Right lobe of liver (tissue), 6 donors: ENCODE measurements around the gene SELENOI. TPM values are rescaled to one million over a fixed set of nuclear protein-coding genes. Genes with fewer than 3 reads are reported as not detected.
"Not testable (repeated sequence)": the region's sequence is repeated elsewhere in the genome, so short reads cannot be mapped to it uniquely, and the experiment has no call there.

Source experiments
- ATAC-seq, 4 donors: fragments of 200-7000 bp; cut with Tn5 transposase; one replicate each; pipeline ENCODE4 v1.9.1; 2020; ENCODE audit warnings: mild to moderate bottlenecking in 4 of 4, moderate library complexity in 4 of 4
- DNase-seq, 3 donors: peaks; one replicate each; pipeline ENCODE4 v3.0.0-alpha.2; 2020
- H3K27ac ChIP-seq, 3 donors: fragments of 200-600 bp; one replicate each; pipeline ENCODE4 v1.8.0; 2022
- H3K27me3 ChIP-seq, 2 donors: fragments of 200-600 bp; one replicate each; pipeline ENCODE4 v1.8.0; 2022
- H3K36me3 ChIP-seq, 4 donors: fragments of 200-600 bp; sonication (generic) in 1 of 4; one replicate each; pipeline versions ENCODE4 v1.5.1 to v1.8.0; 2017 to 2022; ENCODE audit warnings: control low read depth in 1 of 4
- H3K4me1 ChIP-seq, 4 donors: fragments of 200-600 bp; sonication (generic) in 1 of 4; one replicate each; pipeline versions ENCODE4 v1.5.1 to v1.8.0; 2017 to 2022; ENCODE audit warnings: control low read depth in 1 of 4
- H3K4me3 ChIP-seq, 3 donors: fragments of 200-600 bp; one replicate each; pipeline ENCODE4 v1.8.0; 2022
- H3K9me3 ChIP-seq, 4 donors: fragments of 200-600 bp; sonication (generic) in 1 of 4; one replicate each; pipeline versions ENCODE4 v1.5.1 to v1.8.0; 2017 to 2022; ENCODE audit warnings: control low read depth in 1 of 4
- CTCF ChIP-seq, 4 donors: fragments of 200-600 bp in 3 of 4; fragments of 450-650 bp in 1 of 4; IDR thresholded peaks; one replicate each; pipeline versions ENCODE4 v1.5.1 to v1.8.0; 2016 to 2022; ENCODE audit warnings: antibody characterized with exemption in 4 of 4, mild to moderate bottlenecking in 2 of 4
- POLR2A ChIP-seq: fragments of 450-650 bp; IDR thresholded peaks from one replicate; pipeline ENCODE4 v1.6.1; 2017; ENCODE audit warnings: antibody characterized with exemption, mild to moderate bottlenecking
- WGBS: methylation state at CpG from one replicate; pipeline ENCODE4 v1.1.6; 2018; ENCODE audit warnings: low coverage, low lambda C conversion rate; ENCODE audit not compliant: insufficient coverage; ENCODE audit errors: missing lambda C conversion rate; 5-methylcytosine and 5-hydroxymethylcytosine counted together
- intact Hi-C, 2 donors: fragments of 100-400 bp; cut with DNase I; formaldehyde crosslinking; loops; one replicate each; pipeline versions ENCODE4 v1.11.2 to v1.14.1; 2022
- total RNA-seq, 6 experiments: library from RNA; depleted of rRNA in 2 of 6; stranded (reverse); fragments of >200 nt in 2 of 6; fragmentation: NEBNext Ultra II Directional in 3 of 6; extraction: Animal tissue kit (Norgen Biotek cat#: 25700) in 3 of 6; gene quantifications; one replicate each; pipeline versions ENCODE4 v1.1.0 to v1.2.4, GENCODE V29; 2016 to 2023
- donor health status: DM: no; HTN: yes; CAD: no.
- donor health status: DM: no; HTN: no; CAD: no.
- donor health status: DM: no; HTN: no; CAD: no.
- donor health status: DM: no; HTN: yes; CAD: no.
- donor health status: DM: no; HTN: yes; CAD: no.

The SELENOI gene
- total RNA-seq, 6 experiments from 2014 or later = 24.1 to 39.1 (median 33.7) TPM

- no peak for DNase-seq
- Histone ChIP-seq H3K4me3 (no peak overlapping the region), H3K36me3 (peaks cover 0 to 15% (median 0%) of the 10 kb centered on the region in 4 donors), H3K4me1 (peaks cover 0 to 11% (median 3%) of the 10 kb centered on the region in 4 donors), H3K27me3 (no peaks in the 10 kb centered on the region), H3K9me3 (no peaks in the 10 kb centered on the region), H3K27ac (no peak overlapping the region)
- no peak for ATAC-seq
- TF ChIP-seq CTCF (IDR thresholded peaks at IDR 0.05) (no peak), POLR2A (no peak)
- WGBS = 90% methylated on average over 5 of the region's 5 CpGs
- intact Hi-C loops = no loop called here
These were observed 21.0 kb downstream of the SELENOI start for GRCh38 chr2:26366957-26367356.

- H3K27me3 ChIP-seq, intact Hi-C loops, H3K4me1 ChIP-seq, ATAC-seq, H3K27ac ChIP-seq, H3K9me3 ChIP-seq, H3K4me3 ChIP-seq, DNase-seq: not testable (repeated sequence)
- 30% methylated on average over 2 of the region's 2 CpGs for WGBS
- peaks cover 0 to 20% (median 2%) of the 10 kb centered on the region in 4 donors for H3K36me3 ChIP-seq
These were observed 23.7 kb downstream of the SELENOI start for GRCh38 chr2:26369664-26370063.

- H3K27me3 ChIP-seq, H3K4me3 ChIP-seq, DNase-seq, H3K27ac ChIP-seq, ATAC-seq, intact Hi-C loops, H3K9me3 ChIP-seq, H3K4me1 ChIP-seq: not testable (repeated sequence)
- WGBS = no CpG with 5 or more reads among the region's 31 CpGs
- H3K36me3 ChIP-seq = peaks cover 0 to 25% (median 8%) of the 10 kb centered on the region in 4 donors
These were observed 25.0 kb downstream of the SELENOI start for GRCh38 chr2:26370909-26371308.

GRCh38 chr2:26376799-26377198 is 30.9 kb downstream of the SELENOI start:
- Histone ChIP-seq H3K36me3 (peaks cover 0 to 21% (median 6%) of the 10 kb centered on the region in 4 donors), H3K4me3 (no peak overlapping the region), H3K27me3 (no peaks in the 10 kb centered on the region), H3K27ac (no peak overlapping the region), H3K4me1 (no peaks in the 10 kb centered on the region), H3K9me3 (no peaks in the 10 kb centered on the region)
- 100% methylated on average over 1 of the region's 1 CpG for WGBS
- ATAC-seq (no peak), DNase-seq (no peak)
- TF ChIP-seq POLR2A (no peak), CTCF (IDR thresholded peaks at IDR 0.05) (no peak)
- intact Hi-C loops = no loop called here

GRCh38 chr2:26380281-26380680 is 34.3 kb downstream of the SELENOI start:
- no peak overlapping the region for H3K27ac ChIP-seq
- DNase-seq = no peak
- H3K4me1 ChIP-seq = no peaks in the 10 kb centered on the region
- peaks cover 0 to 13% (median 0%) of the 10 kb centered on the region in 4 donors for H3K36me3 ChIP-seq
- H3K9me3 ChIP-seq = no peaks in the 10 kb centered on the region
- no peaks in the 10 kb centered on the region for H3K27me3 ChIP-seq
- no peak for TF ChIP-seq POLR2A
- TF ChIP-seq CTCF (IDR thresholded peaks at IDR 0.05) = no peak
- intact Hi-C loops = no loop called here
- 81% methylated on average over 2 of the region's 2 CpGs for WGBS
- no peak overlapping the region for H3K4me3 ChIP-seq
- ATAC-seq = no peak

- intact Hi-C loops = no loop called here
- WGBS = 69% methylated on average over 3 of the region's 3 CpGs
- Histone ChIP-seq H3K27ac (no peak overlapping the region), H3K4me3 (no peak overlapping the region), H3K9me3 (no peaks in the 10 kb centered on the region), H3K36me3 (peaks cover 0 to 17% (median 11%) of the 10 kb centered on the region in 4 donors), H3K27me3 (no peaks in the 10 kb centered on the region), H3K4me1 (no peaks in the 10 kb centered on the region)
- ATAC-seq (peak in 3 of 4 donors; percentile 20 to 62 (median 35)), DNase-seq (no peak)
- TF ChIP-seq POLR2A (no peak), CTCF (IDR thresholded peaks at IDR 0.05) (no peak)
These were observed 36.6 kb downstream of the SELENOI start for GRCh38 chr2:26382564-26382963.
